H9 (cell line): ENCODE measurements around the gene PSTPIP1. TPM values are rescaled to one million over a fixed set of nuclear protein-coding genes. Genes with fewer than 3 reads are reported as not detected.

Experiments
- DNase-seq: peaks from one replicate; pipeline ENCODE4 v3.0.0-alpha.2; 2017
- H2AFZ ChIP-seq: one replicate; pipeline ENCODE4 v1.6.1; 2013; ENCODE audit warnings: mild to moderate bottlenecking, low read length, control low read depth, moderate library complexity
- H2AK5ac ChIP-seq: 2 replicates; pipeline ENCODE4 v1.6.1; 2013; ENCODE audit warnings: low read length, control low read depth, mixed read lengths; ENCODE audit not compliant: insufficient read length
- H2BK120ac ChIP-seq: one replicate; pipeline ENCODE4 v1.6.1; 2013; ENCODE audit warnings: low read depth, mild to moderate bottlenecking, low read length, control low read depth, inconsistent platforms; ENCODE audit not compliant: poor library complexity, severe bottlenecking
- H2BK12ac ChIP-seq: 2 replicates; pipeline ENCODE4 v1.6.1; 2013; ENCODE audit warnings: low read length, control low read depth, mixed read lengths, low read depth; ENCODE audit not compliant: insufficient read length
- H2BK15ac ChIP-seq: 2 replicates; pipeline ENCODE4 v1.6.1; 2013; ENCODE audit warnings: low read depth, low read length, control low read depth
- H2BK20ac ChIP-seq: one replicate; pipeline ENCODE4 v1.6.1; 2013; ENCODE audit warnings: low read depth, mild to moderate bottlenecking, low read length, control low read depth, inconsistent platforms; ENCODE audit not compliant: poor library complexity, severe bottlenecking
- H2BK5ac ChIP-seq: 2 replicates; pipeline ENCODE4 v1.6.1; 2013; ENCODE audit warnings: low read length, control low read depth, mixed read lengths; ENCODE audit not compliant: insufficient read length
- H3K14ac ChIP-seq: 2 replicates; pipeline ENCODE4 v1.6.1; 2013; ENCODE audit warnings: low read length, control low read depth; ENCODE audit not compliant: insufficient read depth
- H3K18ac ChIP-seq: 2 replicates; pipeline ENCODE4 v1.6.1; 2013; ENCODE audit warnings: low read depth, mild to moderate bottlenecking, mixed read lengths, low read length, control low read depth; ENCODE audit not compliant: insufficient read length
- H3K23ac ChIP-seq: 2 replicates; pipeline ENCODE4 v1.6.1; 2013; ENCODE audit warnings: low read length, control low read depth, mixed read lengths, low read depth; ENCODE audit not compliant: insufficient read length
- H3K23me2 ChIP-seq: 2 replicates; pipeline ENCODE4 v1.6.1; 2013; ENCODE audit warnings: low read depth, mild to moderate bottlenecking, mixed read lengths, low read length, control low read depth; ENCODE audit not compliant: insufficient read length, poor library complexity, severe bottlenecking
- H3K27ac ChIP-seq: 2 replicates; pipeline ENCODE4 v1.5.1; 2013; ENCODE audit warnings: low read length, control low read depth, mixed read lengths, low read depth; ENCODE audit not compliant: insufficient read length
- H3K27me3 ChIP-seq: 2 replicates; pipeline ENCODE4 v1.6.1; 2013; ENCODE audit warnings: low read length, control low read depth, inconsistent platforms; ENCODE audit not compliant: insufficient read depth
- H3K4ac ChIP-seq: 2 replicates; pipeline ENCODE4 v1.6.1; 2013; ENCODE audit warnings: low read depth, mild to moderate bottlenecking, control low read depth, inconsistent platforms, low read length, moderate library complexity
- H3K4me1 ChIP-seq: 2 replicates; pipeline ENCODE4 v1.6.1; 2013; ENCODE audit warnings: low read length, control low read depth, inconsistent platforms; ENCODE audit not compliant: insufficient read depth
- H3K4me2 ChIP-seq: 2 replicates; pipeline ENCODE4 v1.6.1; 2013; ENCODE audit warnings: low read length, control low read depth, mixed read lengths; ENCODE audit not compliant: insufficient read length, insufficient read depth
- H3K56ac ChIP-seq: 2 replicates; pipeline ENCODE4 v1.6.1; 2013; ENCODE audit warnings: low read depth, mild to moderate bottlenecking, mixed read lengths, low read length, control low read depth; ENCODE audit not compliant: insufficient read length
- H3K79me1 ChIP-seq: 2 replicates; pipeline ENCODE4 v1.6.1; 2013; ENCODE audit warnings: low read depth, mild to moderate bottlenecking, moderate library complexity, low read length, control low read depth, inconsistent platforms; ENCODE audit not compliant: insufficient read depth, poor library complexity, severe bottlenecking
- H3K79me2 ChIP-seq: 2 replicates; pipeline ENCODE4 v1.6.1; 2013; ENCODE audit warnings: low read length, control low read depth, inconsistent platforms; ENCODE audit not compliant: insufficient read depth
- H3K9ac ChIP-seq: 2 replicates; pipeline ENCODE4 v1.6.1; 2013; ENCODE audit warnings: low read length, control low read depth, mixed read lengths; ENCODE audit not compliant: insufficient read length; ENCODE audit errors: extremely low read depth
- H3K9me3 ChIP-seq: one replicate; pipeline ENCODE4 v1.6.1; 2013; ENCODE audit warnings: low read depth, low read length, inconsistent platforms; ENCODE audit not compliant: control insufficient read depth
- H3T11ph ChIP-seq: one replicate; pipeline ENCODE4 v1.6.1; 2013; ENCODE audit warnings: mild to moderate bottlenecking, low read length, control low read depth, inconsistent platforms
- H4K20me1 ChIP-seq: one replicate; pipeline ENCODE4 v1.6.1; 2013; ENCODE audit not compliant: control insufficient read depth, insufficient read length, insufficient read depth
- H4K5ac ChIP-seq: 2 replicates; pipeline ENCODE4 v1.6.1; 2013; ENCODE audit warnings: low read depth, mild to moderate bottlenecking, mixed read lengths, low read length, control low read depth; ENCODE audit not compliant: insufficient read length
- H4K8ac ChIP-seq: replicated peaks from 2 replicates; pipeline ENCODE4 v1.6.1; 2013; ENCODE audit warnings: low read length, control low read depth, mixed read lengths, low read depth; ENCODE audit not compliant: insufficient read length
- H4K91ac ChIP-seq: 2 replicates; pipeline ENCODE4 v1.6.1; 2013; ENCODE audit warnings: low read depth, mild to moderate bottlenecking, moderate library complexity, mixed read lengths, low read length, control low read depth; ENCODE audit not compliant: insufficient read length
- H3K27ac Mint-ChIP-seq, 3 experiments: 2 replicates in 2 of 3; 3 replicates in 1 of 3; pipeline ENCODE4 v1.8.0; 2020 to 2021; ENCODE audit warnings: mixed read lengths in 3 of 3, mild to moderate bottlenecking in 1 of 3, moderate library complexity in 1 of 3
- H3K27me3 Mint-ChIP-seq: 2 replicates; pipeline ENCODE4 v1.8.0; 2021; ENCODE audit warnings: low read depth, mild to moderate bottlenecking, moderate library complexity, mixed read lengths
- H3K36me3 Mint-ChIP-seq, 3 experiments: 2 replicates in 2 of 3; 3 replicates in 1 of 3; pipeline ENCODE4 v1.8.0; 2020 to 2021; ENCODE audit warnings: low read depth in 3 of 3, mixed read lengths in 3 of 3; ENCODE audit not compliant: insufficient read depth in 1 of 3
- H3K4me1 Mint-ChIP-seq, 2 experiments: 2 replicates each; pipeline ENCODE4 v1.8.0; 2020; ENCODE audit warnings: mixed read lengths in 2 of 2
- H3K4me3 Mint-ChIP-seq, 2 experiments: 2 replicates in 1 of 2; 3 replicates in 1 of 2; pipeline ENCODE4 v1.8.0; 2020 to 2021; ENCODE audit warnings: mild to moderate bottlenecking in 2 of 2, mixed read lengths in 2 of 2, moderate library complexity in 1 of 2
- H3K9me3 Mint-ChIP-seq, 2 experiments: 2 replicates in 1 of 2; 3 replicates in 1 of 2; pipeline ENCODE4 v1.8.0; 2020; ENCODE audit warnings: mild to moderate bottlenecking in 2 of 2, mixed read lengths in 2 of 2, moderate library complexity in 1 of 2
- CTCF ChIP-seq: fragments of 200-600 bp; sonication (generic); conservative IDR thresholded peaks from 3 replicates; pipeline ENCODE4 v1.8.0; 2021; ENCODE audit warnings: antibody characterized with exemption, mild to moderate bottlenecking
- WGBS: extraction: QIAGEN DNeasy Blood & Tissue Kit; methylation state at CpG from one replicate; pipeline ENCODE4 v1.1.7; 2013; ENCODE audit warnings: missing lambda C conversion rate, low lambda C conversion rate, mixed read lengths; ENCODE audit not compliant: insufficient read length; ENCODE audit errors: extremely low coverage; 5-methylcytosine and 5-hydroxymethylcytosine counted together
- total RNA-seq: library from RNA; stranded (reverse); gene quantifications from 2 replicates; pipeline ENCODE4 v1.2.1, GENCODE V29; 2021

PSTPIP1 gene
- total RNA-seq, 1 experiment from 2014 or later: 1.8 TPM

- no CpG with 5 or more reads among the region's 4 CpGs for WGBS
- Histone ChIP-seq H3K4me1 (no peaks in the 10 kb centered on the region), H3K9ac (no peak overlapping the region), H3K27ac (no peak overlapping the region), H4K5ac (no peak overlapping the region), H2BK120ac (no peak overlapping the region), H3T11ph (no peak overlapping the region), H3K23me2 (no peaks in the 10 kb centered on the region), H2BK5ac (no peak overlapping the region), H3K4ac (no peak overlapping the region), H3K79me1 (no peaks in the 10 kb centered on the region), H3K18ac (no peak overlapping the region), H3K56ac (no peak overlapping the region), H2BK12ac (no peak overlapping the region), H4K8ac (no peak overlapping the region), H2BK15ac (no peak overlapping the region), H3K27me3 (no peaks in the 10 kb centered on the region), H2AFZ (no peak overlapping the region), H4K20me1 (no peaks in the 10 kb centered on the region), H3K9me3 (no peaks in the 10 kb centered on the region), H3K79me2 (no peaks in the 10 kb centered on the region), H3K23ac (no peak overlapping the region), H4K91ac (no peak overlapping the region), H2BK20ac (no peak overlapping the region), H3K4me2 (no peak overlapping the region), H2AK5ac (no peak overlapping the region), H3K14ac (no peak overlapping the region)
- Mint-ChIP-seq H3K27me3 (no peaks in the 10 kb centered on the region; the same call in none of the 2 replicates), H3K27ac (no peak overlapping the region), H3K9me3 (no peaks in the 10 kb centered on the region), H3K4me3 (no peak overlapping the region), H3K36me3 (no peaks in the 10 kb centered on the region), H3K4me1 (0 out of 4 replicates have a peak, but pooled peaks cover 0 to 4% of the 10 kb centered on the region in 2 experiments)
- DNase-seq: no peak
- TF ChIP-seq CTCF: no peak
These were observed 17.9 kb downstream of the PSTPIP1 start for GRCh38 chr15:77012868-77013267.
